Left kidney (tissue), 2 donors: ENCODE results near the gene GFOD1. TPM values are rescaled to one million over a fixed set of nuclear protein-coding genes. Genes with fewer than 3 reads are reported as not detected.
"Not testable (repeated sequence)": the region's sequence is repeated elsewhere in the genome, so short reads cannot be mapped to it uniquely, and the experiment has no call there.

Experiments used
- DNase-seq: peaks from one replicate; pipeline ENCODE4 v3.0.0-alpha.2; 2013
- polyA plus RNA-seq: library from polyadenylated mRNA; unstranded; fragments of 120-200 nt; gene quantifications from one replicate; pipeline ENCODE4 v1.2.1, GENCODE V29; 2013; ENCODE audit not compliant: insufficient read length

The GFOD1 gene
- polyA plus RNA-seq, 1 donor = 2.3 TPM

DNA sequence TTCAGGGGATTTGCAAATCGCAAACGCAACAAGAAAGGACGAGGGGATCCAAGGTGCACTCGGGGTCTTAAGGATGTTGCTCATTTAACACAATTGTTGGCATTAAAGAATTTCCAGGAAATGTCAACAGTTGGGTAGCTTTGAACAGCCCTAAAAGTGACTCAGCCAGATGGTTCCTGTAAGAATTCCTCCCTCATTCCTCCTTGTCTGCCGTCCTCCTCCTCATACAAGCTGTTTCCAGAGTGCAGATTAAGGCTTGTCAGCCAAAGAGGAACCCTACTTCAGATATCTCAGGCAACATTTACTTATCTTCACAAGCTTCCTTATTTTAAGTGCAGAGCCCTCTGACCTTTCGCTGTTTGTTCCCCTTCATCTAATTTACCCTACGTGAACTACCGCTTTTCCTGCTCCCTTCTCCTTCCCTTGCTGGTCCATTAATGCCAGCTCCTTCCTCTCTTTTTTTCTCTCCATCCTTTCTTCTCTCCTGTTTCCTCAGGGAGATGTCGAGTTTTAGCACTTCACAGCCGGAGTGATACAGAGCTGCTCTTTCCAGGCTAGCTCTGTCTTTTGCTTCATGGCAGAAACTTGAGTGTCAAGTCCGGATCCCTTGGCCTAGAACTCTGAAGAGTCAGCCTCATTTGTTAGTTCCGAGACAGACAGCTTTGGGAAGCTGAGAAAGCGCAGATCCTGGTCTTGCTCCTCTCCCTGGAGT, 132.9 kb downstream of the GFOD1 start:
- DNase-seq = peak; percentile 31

- no peak for DNase-seq
Observed at GRCh38 chr6:13352165-13352564, 135.2 kb downstream of the GFOD1 start.

GRCh38 chr6:13351271-13351670, 136.1 kb downstream of the GFOD1 start:
- DNase-seq = no peak

- DNase-seq = no peak
Observed at GRCh38 chr6:13349811-13350506, 137.4 kb downstream of the GFOD1 start.

- no peak for DNase-seq
Observed at GRCh38 chr6:13348334-13349113, 138.9 kb downstream of the GFOD1 start.

GRCh38 chr6:13346245-13346644, 141.2 kb downstream of the GFOD1 start:
- no peak for DNase-seq

- DNase-seq = no peak
Observed at GRCh38 chr6:13342414-13343019, 144.9 kb downstream of the GFOD1 start.

GRCh38 chr6:13339863-13340630, 147.4 kb downstream of the GFOD1 start:
- DNase-seq = no peak

- no peak for DNase-seq
Observed at GRCh38 chr6:13338038-13338437, 149.4 kb downstream of the GFOD1 start.

DNA sequence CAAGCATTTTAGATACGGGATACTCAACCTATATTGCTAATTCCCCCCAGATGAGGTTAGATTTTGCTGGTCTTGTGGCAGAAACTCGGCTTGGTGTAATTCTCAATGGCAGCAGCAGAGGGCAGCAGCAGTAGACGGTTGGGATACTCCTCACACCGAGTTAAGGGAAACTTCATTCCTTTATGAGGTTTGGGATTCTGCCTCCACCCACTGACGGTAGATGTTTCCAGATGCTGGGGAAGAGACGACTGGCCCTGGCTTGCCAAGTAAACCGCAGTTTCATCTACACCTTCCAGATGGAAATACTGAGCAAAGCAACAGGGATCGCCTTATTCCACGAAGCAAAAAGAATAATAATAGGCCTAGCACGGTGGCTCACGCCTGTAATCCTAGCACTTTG, 150.8 kb downstream of the GFOD1 start:
- DNase-seq = peak; percentile 77

DNA sequence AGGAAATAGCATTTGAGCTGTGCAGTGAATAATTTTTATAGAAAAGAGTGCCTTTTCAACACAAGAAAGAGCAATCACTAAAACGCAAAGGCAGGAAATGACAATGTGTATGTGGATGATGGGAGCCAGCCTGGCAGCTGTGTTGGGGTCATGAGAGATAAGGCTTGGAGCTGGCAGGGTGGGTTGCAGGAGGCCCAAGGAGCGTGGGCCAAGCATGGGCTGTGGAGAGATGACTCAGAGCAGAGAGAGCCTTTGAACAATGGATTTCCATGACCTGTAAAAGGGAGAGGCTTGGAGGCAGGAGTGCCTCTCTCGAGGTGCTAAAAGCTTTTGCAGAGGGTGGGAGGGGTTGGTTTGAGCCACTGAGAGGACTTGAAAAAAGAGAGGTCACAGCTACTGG, 152.4 kb downstream of the GFOD1 start:
- no peak for DNase-seq

DNA sequence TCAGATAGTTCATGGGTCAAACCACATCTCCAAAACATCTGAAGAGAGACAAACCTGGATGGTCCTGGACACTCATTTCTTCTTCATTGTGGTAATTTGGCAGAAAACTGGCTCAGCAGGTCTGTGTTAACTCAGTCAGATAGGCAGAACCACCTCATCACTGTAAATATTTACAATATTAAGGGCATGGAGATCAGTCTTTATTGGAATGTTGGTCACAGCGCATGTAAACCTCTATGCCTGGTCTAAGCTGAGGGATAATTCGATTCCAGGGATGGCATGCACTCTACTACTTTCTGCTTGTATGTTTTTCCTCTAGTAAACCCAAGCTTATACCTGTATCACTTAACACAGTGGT, 155.1 kb downstream of the GFOD1 start:
- no peak for DNase-seq

DNA sequence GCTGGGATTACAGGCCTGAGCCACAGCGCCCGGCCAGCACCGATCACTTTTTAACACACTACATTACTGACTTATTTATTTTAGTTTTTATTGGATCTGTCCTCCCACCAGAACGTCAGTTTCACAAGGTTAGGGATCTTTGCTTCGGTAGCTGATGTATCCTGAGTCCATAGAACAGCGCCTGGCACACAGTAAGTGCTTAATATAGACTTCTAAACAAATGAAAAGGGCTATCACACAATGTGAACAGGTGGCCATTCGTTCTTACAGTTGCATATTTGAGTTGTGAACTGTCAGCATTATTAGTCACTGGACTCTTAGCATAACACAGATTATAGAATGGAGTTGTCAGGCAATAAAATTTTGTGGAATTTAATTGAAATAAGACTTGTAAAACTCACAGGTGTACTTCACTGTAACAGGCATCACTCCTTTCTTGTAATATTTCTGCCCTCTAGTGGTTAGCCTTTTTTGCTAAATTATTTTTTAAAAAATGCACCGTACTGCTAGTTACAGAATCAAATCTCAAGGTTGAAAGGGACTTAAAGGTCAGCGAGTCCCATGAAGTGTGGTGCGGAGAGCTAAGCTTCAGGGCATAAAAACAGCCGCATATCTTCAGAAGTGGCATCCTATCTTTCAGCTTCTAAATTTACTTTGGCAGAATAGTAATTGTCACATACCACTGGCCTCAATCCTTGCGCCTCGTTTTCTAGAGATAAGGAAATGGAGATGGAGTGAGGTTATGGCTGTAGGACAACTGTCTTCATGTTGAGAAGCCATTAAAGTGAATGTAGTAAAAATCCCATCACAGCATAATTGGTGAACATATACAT, 155.7 kb downstream of the GFOD1 start:
- DNase-seq = no peak

DNA sequence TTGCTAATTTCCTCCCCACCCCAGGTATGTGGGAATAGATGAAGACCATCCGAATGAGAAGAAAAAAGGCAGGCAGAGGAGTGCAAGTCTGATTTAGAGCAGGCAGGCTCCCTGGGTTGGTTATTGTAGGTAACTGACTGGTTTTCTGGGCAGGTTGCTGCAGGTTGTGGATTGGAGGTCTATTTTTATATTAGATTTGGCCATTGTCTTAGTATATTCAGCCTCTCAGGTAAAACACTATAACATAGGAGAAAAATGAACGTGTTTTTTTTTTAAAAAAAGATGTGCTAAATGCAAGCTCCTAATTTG, 158.6 kb downstream of the GFOD1 start:
- no peak for DNase-seq

GRCh38 chr6:13328076-13328874, 159.1 kb downstream of the GFOD1 start, which contains the start of gene TBC1D7:
TSS of gene TBC1D7 (minus strand) at chr6:13328537. CDS start at chr6:13326898, 1,639 bp downstream.
- peak; percentile 91 for DNase-seq

DNA sequence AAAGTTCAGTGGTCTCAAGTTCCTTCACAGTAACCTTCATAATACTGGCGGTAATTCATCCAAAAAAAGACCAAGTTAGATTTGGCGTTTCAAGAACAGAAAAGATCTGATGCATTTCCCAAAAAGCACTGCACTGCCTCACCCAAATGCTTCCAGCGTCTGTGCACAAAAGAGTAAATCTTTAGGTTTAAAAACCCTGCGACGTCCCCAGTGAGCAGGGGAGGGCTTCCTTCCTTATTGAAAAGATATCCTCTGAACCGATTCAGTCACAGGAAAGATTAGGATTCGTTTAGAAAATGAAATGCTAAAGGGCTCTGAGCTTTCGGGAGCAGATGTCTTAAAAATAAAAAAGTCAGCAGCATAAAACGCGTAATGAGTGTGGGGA, 159.7 kb downstream of the GFOD1 start:
- DNase-seq = no peak

GRCh38 chr6:13326031-13326586, 161.3 kb downstream of the GFOD1 start:
- not testable (repeated sequence) for DNase-seq

DNA sequence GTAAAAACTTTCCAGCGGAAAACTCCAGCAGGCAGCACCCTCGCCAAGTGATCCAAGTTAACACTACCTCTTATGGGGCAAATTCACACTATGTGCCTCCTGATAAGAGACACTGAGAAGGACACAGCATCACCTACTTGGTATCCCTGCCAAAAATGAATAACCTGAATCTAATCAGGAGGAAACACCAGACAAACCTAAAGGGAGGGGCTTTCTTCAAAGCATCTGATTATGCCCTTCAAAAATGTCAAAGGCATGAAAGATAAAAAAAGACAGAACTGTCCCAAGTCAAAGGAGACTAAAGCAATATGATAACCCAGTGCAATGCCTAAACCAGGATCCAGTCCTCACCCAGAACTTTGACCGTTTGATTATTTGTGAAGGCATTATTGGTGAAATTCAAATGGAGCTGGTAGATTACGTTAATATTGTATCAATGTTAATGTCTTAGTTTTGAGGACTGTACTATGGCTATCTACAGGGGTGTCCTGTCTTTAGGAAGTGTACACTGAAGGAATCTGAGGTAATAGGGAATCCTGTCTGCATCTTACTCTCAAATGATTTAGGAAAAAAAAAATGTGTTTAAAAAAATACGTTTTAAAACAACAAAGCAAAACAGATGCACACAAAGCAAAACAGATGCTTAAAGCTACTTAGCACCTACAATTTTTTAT, 167.4 kb downstream of the GFOD1 start:
- no peak for DNase-seq

GRCh38 chr6:13318821-13319220, 168.6 kb downstream of the GFOD1 start:
- no peak for DNase-seq
